K562 (cell line): ENCODE data around the gene ZC3H15. TPM values are rescaled to one million over a fixed set of nuclear protein-coding genes. Genes with fewer than 3 reads are reported as not detected.

Source experiments
- ATAC-seq: fragments of 200-7000 bp; cut with Tn5 transposase; 3 replicates; pipeline ENCODE4 v1.9.1; 2020; ENCODE audit warnings: moderate library complexity
- Bru-seq: library from RNA; stranded (reverse); fragments of 400-500 nt; gene quantifications from one replicate; lab custom pipeline; 2021; lab: Mats Ljungman, UMichigan
- BruChase-seq, 2 experiments: library from RNA; stranded (reverse); fragments of 400-500 nt; gene quantifications; one replicate each; lab custom pipeline; 2021; lab: Mats Ljungman, UMichigan
- BruUV-seq: library from RNA; stranded (reverse); fragments of 400-500 nt; replicated peaks from 2 replicates; lab custom pipeline; 2021; lab: Mats Ljungman, UMichigan
- CTCF ChIA-PET: fragments of 300-600 bp; formaldehyde crosslinking; extraction: SDS; loops from one replicate; lab custom pipeline; 2021; ENCODE audit warnings: low intra/inter-chr PET ratio; lab: Yijun Ruan, JAX
- POLR2A ChIA-PET: fragments of 300-600, 350-650 bp; sonication (Branson Sonifier 250); formaldehyde crosslinking; extraction: SDS; loops from one replicate; lab custom pipeline; 2021; ENCODE audit warnings: antibody characterized with exemption, inconsistent platforms; lab: Yijun Ruan, JAX
- DNase-seq, 4 experiments: peaks; one replicate each; pipeline versions ENCODE4 v3.0.0 to v3.0.0-alpha.2; 2011 to 2018; ENCODE audit warnings: low spot score in 3 of 4, mixed read lengths in 3 of 4; ENCODE audit errors: extremely low read depth in 1 of 4
- FAIRE-seq: peaks from 2 replicates; lab custom pipeline; 2011; peaks lifted over from hg19 to GRCh38; lab: Jason Lieb, UNC
- H2AFZ ChIP-seq: 2 replicates; pipeline ENCODE4 v1.6.0; 2011; ENCODE audit warnings: low read depth, low read length, control low read depth, inconsistent platforms
- H3K27ac ChIP-seq: fragments of 200-600 bp; 3 replicates; pipeline ENCODE4 v1.8.0; 2011; ENCODE audit warnings: low read depth, mild to moderate bottlenecking, control low read depth, inconsistent platforms, low read length, moderate library complexity, mixed read lengths; ENCODE audit errors: extremely low read depth
- H3K27me3 ChIP-seq, 2 experiments: fragments of 300-600 bp in 1 of 2; 2 replicates in 1 of 2; 3 replicates in 1 of 2; pipeline versions ENCODE4 v1.6.0 to v1.8.0; 2011; ENCODE audit warnings: inconsistent platforms in 2 of 2, low read length in 2 of 2, mild to moderate bottlenecking in 1 of 2, mixed read lengths in 1 of 2, moderate library complexity in 1 of 2; ENCODE audit not compliant: control insufficient read depth in 2 of 2, insufficient read depth in 2 of 2
- H3K36me3 ChIP-seq: fragments of 300-600 bp; 3 replicates; pipeline ENCODE4 v1.8.0; 2011; ENCODE audit warnings: mild to moderate bottlenecking, low read length, inconsistent platforms; ENCODE audit not compliant: control insufficient read depth, insufficient read depth
- H3K4me1 ChIP-seq, 2 experiments: fragments of 200-600 bp in 1 of 2; replicated peaks in 1 of 2; 2 replicates in 1 of 2; 3 replicates in 1 of 2; pipeline versions ENCODE4 v1.5.1 to v1.8.0; 2011; ENCODE audit warnings: inconsistent platforms in 2 of 2, low read length in 2 of 2, mild to moderate bottlenecking in 1 of 2, mixed read lengths in 1 of 2, moderate library complexity in 1 of 2; ENCODE audit not compliant: control insufficient read depth in 2 of 2, insufficient read depth in 2 of 2
- H3K4me2 ChIP-seq: 2 replicates; pipeline ENCODE4 v1.6.1; 2011; ENCODE audit warnings: low read length, control low read depth, inconsistent platforms, mixed read lengths; ENCODE audit not compliant: insufficient read depth
- H3K4me3 ChIP-seq: fragments of 200-600 bp; sonication (generic), shearing (Covaris generic); 2 replicates; pipeline ENCODE4 v1.5.1; 2016; ENCODE audit warnings: control low read depth, inconsistent platforms
- H3K79me2 ChIP-seq: fragments of 200-600 bp; 3 replicates; pipeline ENCODE4 v1.8.0; 2011; ENCODE audit warnings: low read length, inconsistent platforms; ENCODE audit not compliant: control insufficient read depth, insufficient read depth
- H3K9ac ChIP-seq, 2 experiments: 2 replicates each; pipeline versions ENCODE4 v1.6.0 to v1.6.1; 2011; ENCODE audit warnings: low read depth in 2 of 2, low read length in 2 of 2, control low read depth in 1 of 2, inconsistent platforms in 1 of 2, mild to moderate bottlenecking in 1 of 2, mixed read lengths in 1 of 2; ENCODE audit not compliant: insufficient read depth in 1 of 2
- H3K9me1 ChIP-seq: one replicate; pipeline ENCODE4 v1.6.0; 2011; ENCODE audit warnings: inconsistent platforms, mild to moderate bottlenecking, low read length, moderate library complexity; ENCODE audit not compliant: control insufficient read depth, insufficient read depth
- H3K9me3 ChIP-seq: replicated peaks from 2 replicates; pipeline ENCODE4 v1.5.1; 2011; ENCODE audit warnings: low read depth, low read length, inconsistent platforms; ENCODE audit not compliant: control insufficient read depth, insufficient read depth
- H4K20me1 ChIP-seq: replicated peaks from 2 replicates; pipeline ENCODE4 v1.6.1; 2011; ENCODE audit warnings: low read length, inconsistent platforms, mixed read lengths; ENCODE audit not compliant: control insufficient read depth, insufficient read depth
- BDP1 ChIP-seq: IDR thresholded peaks from 3 replicates; pipeline ENCODE4 v1.6.1; 2011; ENCODE audit not compliant: insufficient read length, insufficient read depth
- FOXK1 ChIP-seq: sonication (generic); formaldehyde crosslinking; IDR thresholded peaks from 2 replicates; pipeline ENCODE4 v1.8.0; 2022; ENCODE audit warnings: missing genetic modification reagents, mild to moderate bottlenecking, borderline replicate concordance
- GATA2 ChIP-seq: sonication (generic); formaldehyde crosslinking; IDR thresholded peaks from 2 replicates; pipeline ENCODE4 v1.4.0; 2020; ENCODE audit warnings: mild to moderate bottlenecking, missing genetic modification reagents
- NCOR1 ChIP-seq: fragments of 450-650 bp; IDR thresholded peaks from 2 replicates; pipeline ENCODE4 v1.6.1; 2016; ENCODE audit warnings: mild to moderate bottlenecking, moderate library complexity
- TRIM28 ChIP-seq: fragments of 450-650 bp; IDR thresholded peaks from 2 replicates; pipeline ENCODE4 v1.6.1; 2017
- ZNF143 ChIP-seq: sonication (generic); formaldehyde crosslinking; IDR thresholded peaks from 2 replicates; pipeline ENCODE4 v1.9.0; 2022; ENCODE audit warnings: mild to moderate bottlenecking, missing genetic modification reagents
- WGBS: fragments of 100-300 bp; shearing (Covaris generic); methylation state at CpG from one replicate; pipeline ENCODE4 v1.1.6; 2016; ENCODE audit warnings: low coverage, mixed read lengths; ENCODE audit not compliant: insufficient coverage; ENCODE audit errors: missing lambda C conversion rate; 5-methylcytosine and 5-hydroxymethylcytosine counted together
- in situ Hi-C: fragments of 300-500 bp; cut with MboI; formaldehyde crosslinking; loops from 4 replicates; pipeline ENCODE4 v1.15.0; 2018; ENCODE audit warnings: inconsistent platforms, mixed read lengths
- intact Hi-C: fragments of 100-400 bp; cut with micrococcal nuclease; formaldehyde crosslinking; loops from 2 replicates; pipeline ENCODE4 v1.14.2; 2022
- long read RNA-seq, 3 experiments: library from polyadenylated mRNA in 2 of 3; library from RNA in 1 of 3; unstranded in 2 of 3; stranded (forward) in 1 of 3; transcript quantifications; one replicate each; pipeline ENCODE4 v2.0.0, GENCODE V29; 2019 to 2022
- polyA minus RNA-seq, 3 experiments: library from RNA; depleted of rRNA, polyadenylated mRNA; stranded (reverse); fragments of >200 nt; gene quantifications; 2 replicates each; pipeline ENCODE4 v1.2.3, GENCODE V29; 2011
- polyA plus RNA-seq, 8 experiments: library from polyadenylated mRNA; depleted of rRNA in 4 of 8; stranded (reverse) in 5 of 8; unstranded in 3 of 8; fragments of >200 nt; fragmentation: Nextera tagmentation in 2 of 8; fragmentation: Illumina TruSeq in 1 of 8; extraction: Ambion mirVana in 2 of 8; extraction: Trizol in 1 of 8; gene quantifications; 2 replicates each; pipeline versions ENCODE4 v1.2.1 to v1.2.3, GENCODE V29; 2011 to 2014; ENCODE audit warnings: inconsistent platforms in 1 of 8, missing spikeins in 1 of 8
- total RNA-seq, 7 experiments: library from RNA; depleted of rRNA in 6 of 7; stranded (reverse); fragments of >200 nt in 6 of 7; fragmentation: Illumina TruSeq in 2 of 7; extraction: Trizol in 2 of 7; gene quantifications; 2 replicates each; pipeline versions ENCODE4 v1.2.1 to v1.2.3, GENCODE V29; 2011 to 2021; ENCODE audit warnings: low replicate concordance in 1 of 7
- TF ChIP-seq, protein P1 (sequence below): sonication (generic); formaldehyde crosslinking; IDR thresholded peaks from 2 replicates; pipeline ENCODE4 v1.8.0; 2022; ENCODE audit warnings: mild to moderate bottlenecking, missing genetic modification reagents
- TF ChIP-seq, protein P2 (sequence below): sonication (generic); formaldehyde crosslinking; IDR thresholded peaks from 2 replicates; pipeline ENCODE4 v1.8.0; 2022; ENCODE audit warnings: missing genetic modification reagents, mild to moderate bottlenecking, moderate library complexity, borderline replicate concordance

ZC3H15 gene
- total RNA-seq (2011; cell fraction: chromatin; rRNA removed; ENCODE audit: low replicate concordance) = 42.4 and 165 TPM in 2 replicates
- total RNA-seq (2011; cell fraction: nucleolus; rRNA removed) = 17.0 and 27.1 TPM in 2 replicates
- total RNA-seq (2011; cell fraction: nucleoplasm; rRNA removed) = 58.4 and 78.7 TPM in 2 replicates
- 121 and 156 TPM in 2 replicates for total RNA-seq (2014; rRNA removed)
- 236 and 258 TPM in 2 replicates for total RNA-seq (2014; rRNA removed; fragmentation: Illumina TruSeq; extraction: Trizol)
- total RNA-seq (2015; rRNA removed; fragmentation: Illumina TruSeq; extraction: Trizol) = 196 and 209 TPM in 2 replicates
- total RNA-seq (2021) = 122 and 132 TPM in 2 replicates
- polyA plus RNA-seq (2011; rRNA removed) = 145 and 211 TPM in 2 replicates
- polyA plus RNA-seq (2011; cell fraction: cytosol; rRNA removed) = 32.2 and 67.4 TPM in 2 replicates
- 47.3 and 75.8 TPM in 2 replicates for polyA plus RNA-seq (2011; cell fraction: nucleus; rRNA removed)
- polyA plus RNA-seq (2012) = 104 and 142 TPM in 2 replicates
- 227 and 286 TPM in 2 replicates for polyA plus RNA-seq (2014; fragmentation: Illumina TruSeq; extraction: Trizol)
- 100 to 1,000 TPM; 182 to 186 TPM for polyA plus RNA-seq (2014; fragmentation: Nextera tagmentation; extraction: Ambion mirVana)
- 182 and 189 TPM in 2 replicates for polyA plus RNA-seq (2014; rRNA removed)
- polyA minus RNA-seq (2011; rRNA and poly(A)+ RNA removed) = 224 and 232 TPM in 2 replicates
- polyA minus RNA-seq (2011; cell fraction: cytosol; rRNA and poly(A)+ RNA removed) = 70.7 and 73.4 TPM in 2 replicates
- polyA minus RNA-seq (2011; cell fraction: nucleus; rRNA and poly(A)+ RNA removed) = 34.3 and 68.2 TPM in 2 replicates
- percentile 98 among the genes with signal in this experiment for Bru-seq, nascent RNA
- BruChase-seq, experiment 1, labeled RNA remaining after a 2-hour chase = percentile 99 among the genes with signal in this experiment
- percentile 99 among the genes with signal in this experiment for BruChase-seq, experiment 2, labeled RNA remaining after a 6-hour chase
- long read RNA-seq, experiment 1, transcript ZC3H15-201 (10 exons, 2,138 nt) = major isoform, 349 of 551 reads
- long read RNA-seq, experiment 1, partial matches to known transcripts = 174 of 551 reads
- long read RNA-seq, experiment 1, other reads (novel, unspliced or antisense) = 28 of 551 reads
- long read RNA-seq, experiment 2, transcript ZC3H15-209 (4 exons, 881 nt) = minor isoform, 21 of 155 reads
- long read RNA-seq, experiment 2, transcript ZC3H15-201 (10 exons, 2,138 nt) = major isoform, 81 of 155 reads
- long read RNA-seq, experiment 2, partial matches to known transcripts = 42 of 155 reads
- long read RNA-seq, experiment 2, other reads (novel, unspliced or antisense) = 11 of 155 reads
- long read RNA-seq, experiment 3, transcript ZC3H15-201 (10 exons, 2,138 nt) = major isoform, 43 of 221 reads
- long read RNA-seq, experiment 3, partial matches to known transcripts = 167 of 221 reads
- long read RNA-seq, experiment 3, other reads (novel, unspliced or antisense) = 11 of 221 reads

DNA sequence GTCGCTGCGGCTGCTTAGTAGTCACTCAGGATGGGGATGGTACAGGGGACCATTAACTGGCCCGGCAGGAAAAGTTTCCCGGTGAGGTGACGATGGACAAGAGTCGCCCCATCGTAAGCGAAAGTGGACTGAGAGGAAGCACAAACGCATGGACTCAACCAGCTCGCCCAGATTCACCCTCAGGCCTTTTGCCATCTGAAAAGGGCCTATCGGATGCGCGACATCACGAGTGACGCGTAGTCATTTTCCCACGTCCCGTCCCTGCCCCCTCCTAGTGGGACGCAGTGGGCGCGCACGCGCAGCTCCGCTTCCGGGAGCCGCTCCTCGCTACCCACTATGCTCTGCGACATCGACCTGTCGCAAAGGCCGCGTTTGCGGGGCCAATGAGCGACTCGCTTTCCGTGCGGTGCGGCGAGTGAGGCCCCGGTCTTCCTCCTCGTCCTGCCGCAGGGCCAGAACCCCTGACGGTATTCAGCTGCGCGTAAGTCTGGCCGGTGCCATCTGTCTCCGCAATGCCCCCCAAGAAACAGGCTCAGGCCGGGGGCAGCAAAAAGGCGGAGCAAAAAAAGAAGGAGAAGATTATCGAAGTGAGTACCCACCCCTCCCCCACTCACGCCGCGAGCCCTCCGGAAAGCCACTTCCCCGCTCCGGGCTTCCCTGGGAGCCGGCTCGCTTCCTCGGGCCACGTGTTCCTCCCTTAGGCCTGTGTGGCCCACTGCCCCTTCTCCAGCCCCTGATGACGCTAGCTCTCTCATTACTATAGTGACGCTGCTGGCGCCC is at the start of gene ZC3H15:
Gene ZC3H15 (plus strand): TSS at position 390 of the 780 bp plus-strand sequence. CDS start 123 bp downstream, at position 513.
- intact Hi-C loops = loop anchor here (1.0 to 10.0 kb wide), 2 partner anchors 103 to 621 kb away; no protein-coding TSS in a partner anchor
- in situ Hi-C loops = no loop called here
- Histone ChIP-seq H4K20me1 (peaks cover 18% of the 10 kb centered on the region), H3K9me1 (peaks cover 3% of the 10 kb centered on the region), H3K4me1 (peaks cover 2 to 28% of the 10 kb centered on the region in 2 experiments; a peak in 3 of 5 replicates), H3K36me3 (peaks cover 36% of the 10 kb centered on the region; the same call in 2 of the 3 replicates), H2AFZ (peak within 1 kb of the TSS; percentile 98), H3K27ac (peak within 1 kb of the TSS; percentile 90), H3K9me3 (no peaks in the 10 kb centered on the region), H3K4me2 (peak within 1 kb of the TSS; percentile 97), H3K4me3 (peak within 1 kb of the TSS; percentile 75), H3K79me2 (peaks cover 79% of the 10 kb centered on the region), H3K27me3 (no peaks in the 10 kb centered on the region), H3K9ac (peak within 1 kb of the TSS; percentile 94 to 99)
- WGBS = under 1% methylated on average over 62 of the region's 63 CpGs
- CTCF ChIA-PET = no interaction called here
- DNase-seq = peak; percentile 98 to 99 (median 98)
- ATAC-seq = peak; percentile 86
- POLR2A ChIA-PET = interaction anchor here (0.5 to 2.0 kb wide), 10 partner anchors 8 to 605 kb away, joined by 3 to 8 read pairs (median 4); partner anchors contain the start of gene ITGAV
- BruUV-seq = no TSS peak
- peak; percentile 92 for FAIRE-seq
- no peak for TF ChIP-seq NCOR1
- peak; percentile 20; the same call in 1 of the 2 replicates for TF ChIP-seq FOXK1 (CRISPR knock-in tag)
- TF ChIP-seq ZNF143 (CRISPR knock-in tag) = peak; percentile 74
- no peak for TF ChIP-seq BDP1
- TF ChIP-seq, protein P1, sequence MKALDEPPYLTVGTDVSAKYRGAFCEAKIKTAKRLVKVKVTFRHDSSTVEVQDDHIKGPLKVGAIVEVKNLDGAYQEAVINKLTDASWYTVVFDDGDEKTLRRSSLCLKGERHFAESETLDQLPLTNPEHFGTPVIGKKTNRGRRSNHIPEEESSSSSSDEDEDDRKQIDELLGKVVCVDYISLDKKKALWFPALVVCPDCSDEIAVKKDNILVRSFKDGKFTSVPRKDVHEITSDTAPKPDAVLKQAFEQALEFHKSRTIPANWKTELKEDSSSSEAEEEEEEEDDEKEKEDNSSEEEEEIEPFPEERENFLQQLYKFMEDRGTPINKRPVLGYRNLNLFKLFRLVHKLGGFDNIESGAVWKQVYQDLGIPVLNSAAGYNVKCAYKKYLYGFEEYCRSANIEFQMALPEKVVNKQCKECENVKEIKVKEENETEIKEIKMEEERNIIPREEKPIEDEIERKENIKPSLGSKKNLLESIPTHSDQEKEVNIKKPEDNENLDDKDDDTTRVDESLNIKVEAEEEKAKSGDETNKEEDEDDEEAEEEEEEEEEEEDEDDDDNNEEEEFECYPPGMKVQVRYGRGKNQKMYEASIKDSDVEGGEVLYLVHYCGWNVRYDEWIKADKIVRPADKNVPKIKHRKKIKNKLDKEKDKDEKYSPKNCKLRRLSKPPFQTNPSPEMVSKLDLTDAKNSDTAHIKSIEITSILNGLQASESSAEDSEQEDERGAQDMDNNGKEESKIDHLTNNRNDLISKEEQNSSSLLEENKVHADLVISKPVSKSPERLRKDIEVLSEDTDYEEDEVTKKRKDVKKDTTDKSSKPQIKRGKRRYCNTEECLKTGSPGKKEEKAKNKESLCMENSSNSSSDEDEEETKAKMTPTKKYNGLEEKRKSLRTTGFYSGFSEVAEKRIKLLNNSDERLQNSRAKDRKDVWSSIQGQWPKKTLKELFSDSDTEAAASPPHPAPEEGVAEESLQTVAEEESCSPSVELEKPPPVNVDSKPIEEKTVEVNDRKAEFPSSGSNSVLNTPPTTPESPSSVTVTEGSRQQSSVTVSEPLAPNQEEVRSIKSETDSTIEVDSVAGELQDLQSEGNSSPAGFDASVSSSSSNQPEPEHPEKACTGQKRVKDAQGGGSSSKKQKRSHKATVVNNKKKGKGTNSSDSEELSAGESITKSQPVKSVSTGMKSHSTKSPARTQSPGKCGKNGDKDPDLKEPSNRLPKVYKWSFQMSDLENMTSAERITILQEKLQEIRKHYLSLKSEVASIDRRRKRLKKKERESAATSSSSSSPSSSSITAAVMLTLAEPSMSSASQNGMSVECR = peak; percentile 68
- TF ChIP-seq, protein P2, sequence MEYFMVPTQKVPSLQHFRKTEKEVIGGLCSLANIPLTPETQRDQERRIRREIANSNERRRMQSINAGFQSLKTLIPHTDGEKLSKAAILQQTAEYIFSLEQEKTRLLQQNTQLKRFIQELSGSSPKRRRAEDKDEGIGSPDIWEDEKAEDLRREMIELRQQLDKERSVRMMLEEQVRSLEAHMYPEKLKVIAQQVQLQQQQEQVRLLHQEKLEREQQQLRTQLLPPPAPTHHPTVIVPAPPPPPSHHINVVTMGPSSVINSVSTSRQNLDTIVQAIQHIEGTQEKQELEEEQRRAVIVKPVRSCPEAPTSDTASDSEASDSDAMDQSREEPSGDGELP (CRISPR knock-in tag) = peak; percentile 87
- 0 out of 2 replicates have a peak, but pooled peaks have one; percentile 40 for TF ChIP-seq TRIM28
- peak; percentile 39; the same call in 1 of the 2 replicates for TF ChIP-seq GATA2 (CRISPR knock-in tag)
